Measurements from ENCODE around the gene MMUT. TPM values are rescaled to one million over a fixed set of nuclear protein-coding genes. Genes with fewer than 3 reads are reported as not detected.
A peak's percentile ranks its signal among the peaks of the same experiment; 100 is the strongest.

MMUT gene
- total RNA-seq, 4 donors from 2014 or later: 19.3 to 27.6 (median 23.6) TPM

GRCh38 chr6:49468042-49468441 lies 5.0 kb upstream of the MMUT start:
- H3K27me3 ChIP-seq: no peaks in the 10 kb centered on the region
- peaks cover 4 to 13% (median 7%) of the 10 kb centered on the region in 3 donors for H3K4me1 ChIP-seq
- no peak overlapping the region for H3K27ac ChIP-seq
- H3K4me3 ChIP-seq: no peak overlapping the region
- peaks cover 0 to 19% of the 10 kb centered on the region in 2 donors for H3K36me3 ChIP-seq
- no peaks in the 10 kb centered on the region for H3K9me3 ChIP-seq
- WGBS, 2 donors (ENCODE audit: low coverage in 1 of 2): 88 to 90% methylated on average over 1 to 6 of the region's 9 CpGs
- TF ChIP-seq POLR2A (IDR thresholded peaks at IDR 0.05): no peak
- no peak for TF ChIP-seq POLR2AphosphoS5 (IDR thresholded peaks at IDR 0.05)
- TF ChIP-seq EP300 (IDR thresholded peaks at IDR 0.05): no peak
- TF ChIP-seq CTCF (IDR thresholded peaks at IDR 0.05): no peak
- ATAC-seq: no peak

GRCh38 chr6:49464691-49465090 lies 1.6 kb upstream of the MMUT start:
- H3K36me3 ChIP-seq: no peaks in the 10 kb centered on the region
- no peaks in the 10 kb centered on the region for H3K27me3 ChIP-seq
- no peaks in the 10 kb centered on the region for H3K9me3 ChIP-seq
- H3K27ac ChIP-seq: no peak overlapping the region
- 91 to 94% methylated on average over 2 of the region's 2 CpGs for WGBS, 2 donors (ENCODE audit: low coverage in 1 of 2)
- H3K4me1 ChIP-seq: peaks cover 7 to 38% (median 7%) of the 10 kb centered on the region in 3 donors
- TF ChIP-seq EP300 (IDR thresholded peaks at IDR 0.05): no peak
- TF ChIP-seq POLR2AphosphoS5 (IDR thresholded peaks at IDR 0.05): no peak
- no peak for TF ChIP-seq CTCF (IDR thresholded peaks at IDR 0.05)
- TF ChIP-seq POLR2A (IDR thresholded peaks at IDR 0.05): no peak
- no peak for ATAC-seq
- no peak overlapping the region for H3K4me3 ChIP-seq

GRCh38 chr6:49463612-49463967 lies 537 bp upstream of the MMUT start:
- ATAC-seq: peak; percentile 8
- peak overlapping the region; percentile 66 to 98 for H3K4me3 ChIP-seq

GRCh38 chr6:49462599-49462926 lies 490 bp downstream of the MMUT start:
- Histone ChIP-seq H3K4me3 (peak overlapping the region; percentile 66 to 98), H3K4me1 (peaks cover 7 to 46% (median 7%) of the 10 kb centered on the region in 3 donors), H3K27me3 (no peaks in the 10 kb centered on the region), H3K27ac (peak overlapping the region; percentile 80 to 91 (median 86)), H3K36me3 (peaks cover 0 to 17% of the 10 kb centered on the region in 2 donors), H3K9me3 (no peaks in the 10 kb centered on the region)
- 0% methylated on average over 6 to 7 of the region's 7 CpGs for WGBS, 2 donors (ENCODE audit: low coverage in 1 of 2)
- no peak for TF ChIP-seq POLR2A (IDR thresholded peaks at IDR 0.05)
- no peak for TF ChIP-seq POLR2AphosphoS5 (IDR thresholded peaks at IDR 0.05)
- no peak for TF ChIP-seq CTCF (IDR thresholded peaks at IDR 0.05)
- no peak for TF ChIP-seq EP300 (IDR thresholded peaks at IDR 0.05)
- no peak for ATAC-seq

More at GRCh38 chr6:49463612-49463967, 537 bp upstream of the MMUT start:
- H3K27ac ChIP-seq: peak overlapping the region; percentile 80 to 91 (median 86)
- WGBS, 2 donors (ENCODE audit: low coverage in 1 of 2): 0% methylated on average over 4 of the region's 4 CpGs
- H3K36me3 ChIP-seq: peaks cover 0 to 7% of the 10 kb centered on the region in 2 donors
- TF ChIP-seq CTCF (IDR thresholded peaks at IDR 0.05) (no peak), POLR2A (IDR thresholded peaks at IDR 0.05) (no peak), EP300 (IDR thresholded peaks at IDR 0.05) (no peak)
- H3K9me3 ChIP-seq: no peaks in the 10 kb centered on the region
- no peaks in the 10 kb centered on the region for H3K27me3 ChIP-seq
- H3K4me1 ChIP-seq: peaks cover 7 to 46% (median 7%) of the 10 kb centered on the region in 3 donors

GRCh38 chr6:49462071-49462470 lies 982 bp downstream of the MMUT start:
- peaks cover 0 to 22% of the 10 kb centered on the region in 2 donors for H3K36me3 ChIP-seq
- H3K27me3 ChIP-seq: no peaks in the 10 kb centered on the region
- ATAC-seq: no peak
- WGBS, 2 donors (ENCODE audit: low coverage in 1 of 2): 29 to 54% methylated on average over 3 of the region's 3 CpGs
- H3K9me3 ChIP-seq: no peaks in the 10 kb centered on the region
- no peak for TF ChIP-seq POLR2A (IDR thresholded peaks at IDR 0.05)
- TF ChIP-seq CTCF (IDR thresholded peaks at IDR 0.05): no peak
- TF ChIP-seq EP300 (IDR thresholded peaks at IDR 0.05): no peak
- TF ChIP-seq POLR2AphosphoS5 (IDR thresholded peaks at IDR 0.05): no peak
- H3K4me1 ChIP-seq: peaks cover 7 to 46% (median 7%) of the 10 kb centered on the region in 3 donors
- H3K27ac ChIP-seq: peak overlapping the region; percentile 80 to 91 (median 86)
- peak overlapping the region; percentile 66 to 98 for H3K4me3 ChIP-seq
